Cardiac muscle cell (in vitro differentiated cells and primary cell): Measurements from ENCODE around the gene BHLHE40. TPM values are rescaled to one million over a fixed set of nuclear protein-coding genes. Genes with fewer than 3 reads are reported as not detected.

Source experiments
- DNase-seq, 2 donors: peaks; one replicate each; pipeline versions ENCODE4 v3.0.0 to v3.0.0-alpha.2; 2010 to 2017; ENCODE audit warnings: low read depth in 1 of 2, low spot score in 1 of 2
- H3K27ac ChIP-seq: fragments of 200-600 bp; sonication (generic); 2 replicates; pipeline ENCODE4 v1.5.1; 2016
- H3K27me3 ChIP-seq: fragments of 200-600 bp; sonication (generic); 2 replicates; pipeline ENCODE4 v1.6.0; 2016; ENCODE audit warnings: control low read depth
- H3K36me3 ChIP-seq: fragments of 200-600 bp; sonication (generic); 2 replicates; pipeline ENCODE4 v1.5.1; 2016; ENCODE audit warnings: control low read depth
- H3K4me1 ChIP-seq: fragments of 200-600 bp; sonication (generic); 2 replicates; pipeline ENCODE4 v1.8.1; 2017; ENCODE audit warnings: low read depth, mild to moderate bottlenecking, mixed run types
- H3K4me3 ChIP-seq: fragments of 200-600 bp; sonication (generic); 2 replicates; pipeline ENCODE4 v1.5.1; 2016; ENCODE audit warnings: mild to moderate bottlenecking
- H3K9me3 ChIP-seq: fragments of 200-600 bp; sonication (generic); 2 replicates; pipeline ENCODE4 v1.5.1; 2017; ENCODE audit warnings: low read depth, mild to moderate bottlenecking, control low read depth
- polyA plus RNA-seq: library from polyadenylated mRNA; unstranded; fragments of >200 nt; fragmentation: Nextera tagmentation; extraction: Ambion mirVana; gene quantifications from 2 replicates; pipeline ENCODE4 v1.2.1, GENCODE V29; 2016
- total RNA-seq: library from RNA; depleted of rRNA; stranded (reverse); fragments of >200 nt; gene quantifications from 2 replicates; pipeline ENCODE4 v1.2.3, GENCODE V29; 2016
- TF ChIP-seq, protein P1 (sequence below): IDR thresholded peaks from 2 replicates; pipeline ENCODE4 v1.5.1; 2012; ENCODE audit warnings: low read depth, mild to moderate bottlenecking, low read length

BHLHE40 gene
- total and polyA plus RNA-seq, 2 experiments from 2014 or later = 11.7 to 15.3 TPM

DNA sequence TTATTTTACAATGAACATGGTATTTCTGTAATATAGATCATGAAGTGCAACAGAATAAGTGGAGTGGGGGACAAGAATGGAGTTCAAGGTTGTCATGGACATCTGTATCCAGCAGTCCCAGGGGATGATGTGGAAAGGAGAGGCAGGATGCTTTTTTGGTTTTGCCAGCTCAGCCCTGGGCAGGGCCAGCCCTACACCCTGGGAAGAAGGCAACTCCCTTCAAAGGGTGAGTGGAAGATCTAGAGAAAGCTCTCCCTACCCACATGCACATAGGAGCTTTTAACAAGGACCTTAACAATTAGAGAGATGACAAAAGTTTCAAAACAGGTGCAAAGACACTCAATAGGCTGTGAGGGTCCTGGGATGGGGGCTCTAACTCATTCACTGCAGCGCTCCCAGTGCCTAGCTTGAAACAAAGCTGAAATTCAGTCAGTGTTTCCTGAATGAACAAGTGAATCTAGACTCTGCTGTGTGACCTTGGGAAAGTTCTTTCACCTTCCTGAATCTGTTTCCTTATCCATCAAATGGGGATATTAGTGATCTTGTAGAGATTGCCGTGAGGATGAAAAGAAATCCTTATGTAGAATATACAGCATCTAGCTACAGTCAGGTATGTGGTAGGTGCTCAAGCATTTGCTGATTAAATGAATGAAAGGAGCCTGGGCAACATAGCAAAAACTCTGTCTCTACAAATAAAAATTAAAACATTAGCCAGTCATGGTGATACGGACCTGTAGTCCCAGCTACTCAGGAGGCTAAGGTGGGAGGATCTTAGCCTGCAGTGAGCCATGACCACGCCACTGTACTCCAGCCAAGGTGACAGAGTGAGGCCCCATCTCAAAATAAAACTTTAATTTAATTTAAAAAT, 14.3 kb downstream of the BHLHE40 start:
- H3K9me3 ChIP-seq = no peaks in the 10 kb centered on the region
- H3K36me3 ChIP-seq = no peaks in the 10 kb centered on the region
- H3K27me3 ChIP-seq = no peaks in the 10 kb centered on the region
- no peak for DNase-seq
- peaks cover 15% of the 10 kb centered on the region for H3K4me1 ChIP-seq
- H3K4me3 ChIP-seq = no peak overlapping the region
- TF ChIP-seq, protein P1, sequence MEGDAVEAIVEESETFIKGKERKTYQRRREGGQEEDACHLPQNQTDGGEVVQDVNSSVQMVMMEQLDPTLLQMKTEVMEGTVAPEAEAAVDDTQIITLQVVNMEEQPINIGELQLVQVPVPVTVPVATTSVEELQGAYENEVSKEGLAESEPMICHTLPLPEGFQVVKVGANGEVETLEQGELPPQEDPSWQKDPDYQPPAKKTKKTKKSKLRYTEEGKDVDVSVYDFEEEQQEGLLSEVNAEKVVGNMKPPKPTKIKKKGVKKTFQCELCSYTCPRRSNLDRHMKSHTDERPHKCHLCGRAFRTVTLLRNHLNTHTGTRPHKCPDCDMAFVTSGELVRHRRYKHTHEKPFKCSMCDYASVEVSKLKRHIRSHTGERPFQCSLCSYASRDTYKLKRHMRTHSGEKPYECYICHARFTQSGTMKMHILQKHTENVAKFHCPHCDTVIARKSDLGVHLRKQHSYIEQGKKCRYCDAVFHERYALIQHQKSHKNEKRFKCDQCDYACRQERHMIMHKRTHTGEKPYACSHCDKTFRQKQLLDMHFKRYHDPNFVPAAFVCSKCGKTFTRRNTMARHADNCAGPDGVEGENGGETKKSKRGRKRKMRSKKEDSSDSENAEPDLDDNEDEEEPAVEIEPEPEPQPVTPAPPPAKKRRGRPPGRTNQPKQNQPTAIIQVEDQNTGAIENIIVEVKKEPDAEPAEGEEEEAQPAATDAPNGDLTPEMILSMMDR = no peak
- no peak overlapping the region for H3K27ac ChIP-seq

DNA sequence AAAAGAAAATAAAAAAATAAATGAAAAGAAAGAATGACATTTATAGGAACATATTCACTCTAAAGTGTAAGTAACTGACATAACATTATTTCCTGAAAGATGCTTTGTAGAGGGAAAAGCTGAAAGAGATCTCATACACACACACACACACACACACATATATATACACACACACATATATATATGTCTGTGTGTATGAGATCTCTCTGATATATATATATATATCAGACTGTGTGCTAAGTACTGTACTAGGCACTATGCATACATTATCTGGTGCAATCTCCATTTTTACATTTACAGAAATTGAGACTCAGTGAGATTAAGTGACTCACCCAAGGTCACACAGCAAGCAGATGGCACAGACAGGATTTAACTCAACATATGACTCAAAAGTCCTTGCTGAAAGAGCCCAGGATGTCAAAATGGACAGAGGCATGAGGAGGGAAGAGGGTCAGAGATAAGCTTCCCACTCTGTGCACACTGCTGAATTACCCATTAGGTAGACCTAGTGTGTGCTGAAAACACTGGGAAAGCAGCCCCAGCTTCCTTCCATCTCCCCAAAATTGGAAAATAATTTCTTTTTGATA, 15.0 kb downstream of the BHLHE40 start:
- Histone ChIP-seq H3K36me3 (no peaks in the 10 kb centered on the region), H3K9me3 (no peaks in the 10 kb centered on the region), H3K4me1 (peaks cover 15% of the 10 kb centered on the region), H3K27ac (no peak overlapping the region), H3K27me3 (no peaks in the 10 kb centered on the region), H3K4me3 (no peak overlapping the region)
- no peak for DNase-seq
- TF ChIP-seq, protein P1 = no peak

DNA sequence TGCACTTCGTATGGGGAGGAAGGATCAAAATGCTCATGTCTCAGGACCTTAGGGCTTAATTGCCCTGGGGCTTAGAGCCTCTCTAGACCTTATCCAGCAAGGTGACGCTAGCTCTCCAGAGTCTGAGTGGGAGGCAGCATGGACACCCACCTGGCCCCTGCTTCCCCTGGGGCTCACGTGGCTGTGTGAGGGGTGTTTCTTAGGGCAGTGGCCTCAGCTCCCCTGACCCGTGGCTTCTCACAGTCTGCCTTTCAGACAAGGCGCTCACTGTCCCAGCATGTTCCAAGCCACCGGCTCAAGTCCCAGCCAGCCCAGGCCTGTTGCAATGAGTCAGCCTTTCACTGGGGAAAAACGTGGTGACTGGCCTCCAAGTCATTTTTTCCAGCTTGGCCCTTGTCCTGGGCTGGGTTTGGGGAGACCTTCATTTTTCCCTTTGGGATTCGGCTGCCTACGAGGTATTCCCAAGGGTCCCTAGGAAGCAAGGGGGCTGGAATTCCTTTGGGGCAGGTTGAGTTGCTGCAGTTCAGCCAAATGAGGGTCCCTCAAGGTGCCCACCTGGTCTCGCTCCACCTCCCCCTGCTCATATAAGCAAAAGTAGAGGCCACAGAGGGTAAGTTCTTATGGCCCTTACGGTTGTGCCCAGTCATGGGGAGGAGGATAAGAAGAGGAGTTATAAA, 15.7 kb downstream of the BHLHE40 start:
- no peaks in the 10 kb centered on the region for H3K9me3 ChIP-seq
- H3K4me3 ChIP-seq = no peak overlapping the region
- H3K36me3 ChIP-seq = no peaks in the 10 kb centered on the region
- H3K27me3 ChIP-seq = peaks cover 5% of the 10 kb centered on the region
- TF ChIP-seq, protein P1 = no peak
- no peak overlapping the region for H3K27ac ChIP-seq
- peak in 1 of 2 donors; percentile 80 for DNase-seq
- peaks cover 15% of the 10 kb centered on the region for H3K4me1 ChIP-seq

DNA sequence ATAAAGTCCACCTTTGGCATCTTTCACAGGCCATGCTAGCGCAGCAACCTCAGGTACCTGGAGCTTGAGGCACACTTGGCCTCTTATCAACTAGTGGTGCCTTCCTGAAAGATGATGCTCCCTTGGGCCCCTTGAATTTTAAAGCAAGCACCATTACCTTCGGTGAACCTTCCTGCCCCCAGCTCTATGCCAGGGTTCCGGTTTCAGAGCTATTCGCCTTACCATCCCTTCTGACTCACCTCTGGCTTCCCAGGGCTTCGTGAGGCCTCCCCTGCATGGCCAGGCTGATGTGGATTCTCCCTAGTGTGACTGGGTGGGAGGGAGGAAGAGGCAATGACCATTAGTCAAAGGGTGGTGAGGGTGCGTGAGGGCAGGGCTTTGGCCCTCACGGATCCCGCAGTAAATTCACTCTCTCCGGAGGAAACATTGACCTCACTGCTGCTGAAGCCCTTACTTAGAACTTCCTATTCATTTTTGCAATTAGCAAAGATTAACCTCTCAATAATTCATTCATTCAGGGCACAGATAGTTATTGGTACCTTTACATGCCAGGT, 16.3 kb downstream of the BHLHE40 start:
- no peaks in the 10 kb centered on the region for H3K36me3 ChIP-seq
- H3K9me3 ChIP-seq = no peaks in the 10 kb centered on the region
- TF ChIP-seq, protein P1 = no peak
- no peak overlapping the region for H3K27ac ChIP-seq
- DNase-seq = peak in 1 of 2 donors; percentile 58
- peaks cover 15% of the 10 kb centered on the region for H3K4me1 ChIP-seq
- H3K4me3 ChIP-seq = no peak overlapping the region
- peaks cover 11% of the 10 kb centered on the region for H3K27me3 ChIP-seq

DNA sequence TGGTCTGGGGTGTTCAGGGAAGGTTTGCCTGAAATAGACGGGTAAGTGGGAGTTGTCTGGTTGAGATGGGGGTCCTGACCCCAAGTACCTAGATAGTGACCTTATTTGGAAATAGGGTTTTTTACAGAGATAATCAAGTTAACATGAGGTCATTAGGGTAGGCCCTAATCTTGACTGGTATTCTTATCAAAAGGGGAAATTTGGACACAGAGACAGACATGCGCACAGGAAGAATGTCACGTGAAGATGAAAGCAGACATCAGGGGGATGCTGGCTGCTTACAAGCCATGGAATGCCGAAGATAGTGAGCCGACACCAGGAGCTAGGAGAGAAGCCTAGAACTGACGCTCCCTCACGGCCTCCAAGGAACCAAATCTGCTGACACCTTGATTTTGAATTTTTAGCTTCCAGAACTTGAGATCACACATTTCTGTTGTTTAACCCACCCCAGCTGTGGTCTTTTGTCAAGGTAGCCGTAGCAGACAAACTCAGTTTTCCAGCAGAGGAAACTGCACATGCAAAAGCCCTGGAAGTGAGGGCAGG, 17.1 kb downstream of the BHLHE40 start:
- Histone ChIP-seq H3K9me3 (no peaks in the 10 kb centered on the region), H3K27me3 (peaks cover 19% of the 10 kb centered on the region), H3K4me1 (peaks cover 15% of the 10 kb centered on the region), H3K36me3 (no peaks in the 10 kb centered on the region), H3K27ac (no peak overlapping the region), H3K4me3 (no peak overlapping the region)
- no peak for DNase-seq
- TF ChIP-seq, protein P1 = no peak
